ENCODE measurements around the gene SCMH1.

Gene SCMH1

DNA sequence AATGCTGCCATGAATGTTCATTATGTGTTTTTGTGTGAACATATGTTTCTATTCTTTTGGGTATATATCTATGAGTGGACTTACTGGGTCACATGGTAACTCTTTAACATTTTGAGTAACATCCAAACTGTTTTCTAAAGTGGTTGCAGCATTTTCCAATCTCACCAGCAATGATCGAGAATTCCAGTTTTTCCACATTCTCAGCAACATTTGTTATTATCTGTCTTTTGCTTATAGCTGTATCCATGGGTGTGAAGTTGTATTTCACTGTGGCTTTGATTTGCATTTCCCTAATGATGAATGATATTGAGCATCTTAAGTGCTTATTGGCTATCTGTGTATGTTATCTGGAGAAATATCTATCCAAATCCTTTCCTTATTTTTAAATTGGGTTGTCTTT lies 131.4 kb downstream of the SCMH1 start:
- Mint-ChIP-seq H3K9me3 (no peaks in the 10 kb centered on the region), H3K36me3 (peaks cover 60% of the 10 kb centered on the region), H3K4me1 (peaks cover 11% of the 10 kb centered on the region), H3K27me3 (no peaks in the 10 kb centered on the region), H3K4me3 (no peak overlapping the region), H3K27ac (no peak overlapping the region)
- no peak for ATAC-seq

GRCh38 chr1:41110286-41110685 lies 131.8 kb downstream of the SCMH1 start:
- ATAC-seq, result no peak
- Mint-ChIP-seq H3K4me1 (peaks cover 16% of the 10 kb centered on the region), H3K36me3 (peaks cover 60% of the 10 kb centered on the region), H3K4me3 (no peak overlapping the region), H3K9me3 (no peaks in the 10 kb centered on the region), H3K27me3 (no peaks in the 10 kb centered on the region), H3K27ac (no peak overlapping the region)

DNA sequence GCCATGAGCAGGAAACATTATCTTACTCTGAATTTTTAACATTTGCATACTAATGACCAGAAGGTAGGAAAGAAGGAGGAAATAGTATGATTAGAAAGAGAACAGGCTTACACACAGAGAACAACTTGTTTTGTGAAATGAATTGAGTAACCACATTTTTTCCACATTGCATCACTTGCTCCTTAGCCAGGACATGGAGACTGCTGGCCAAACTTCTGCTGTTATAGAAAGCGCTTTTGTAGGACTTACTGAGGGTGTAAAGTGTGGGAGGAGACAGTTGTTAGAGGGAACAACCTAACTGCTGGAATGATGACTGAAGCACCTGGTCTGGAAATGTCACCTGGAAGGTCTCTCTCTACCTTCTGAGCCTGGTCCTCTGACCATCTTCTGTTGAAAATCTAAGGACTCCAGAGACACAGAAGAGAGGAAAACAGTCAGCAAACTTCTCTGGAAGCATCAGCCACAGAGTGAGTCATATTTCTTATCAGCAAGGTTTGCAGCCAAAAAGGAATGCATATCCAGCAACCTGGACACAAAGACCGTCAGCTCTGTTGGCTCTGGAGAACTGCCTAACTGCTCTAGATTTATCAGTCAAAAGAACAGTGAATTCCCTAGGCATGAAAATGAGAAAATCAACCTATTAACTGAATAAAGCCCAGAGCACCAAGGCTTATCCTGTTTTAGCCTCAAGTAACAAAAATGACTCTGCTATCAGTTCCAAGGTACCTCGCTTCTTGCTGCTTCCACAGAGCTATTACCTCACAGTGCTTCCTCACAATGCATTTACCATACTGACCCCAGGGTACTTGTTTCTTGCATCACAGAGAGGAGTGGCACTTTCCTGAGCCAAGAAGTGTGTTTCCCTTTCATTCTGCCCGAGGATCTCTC lies 132.6 kb downstream of the SCMH1 start:
- H3K27me3 Mint-ChIP-seq, result no peaks in the 10 kb centered on the region
- peaks cover 59% of the 10 kb centered on the region for H3K36me3 Mint-ChIP-seq
- no peak for ATAC-seq
- peaks cover 19% of the 10 kb centered on the region for H3K4me1 Mint-ChIP-seq
- H3K27ac Mint-ChIP-seq, result no peak overlapping the region
- no peak overlapping the region for H3K4me3 Mint-ChIP-seq
- no peaks in the 10 kb centered on the region for H3K9me3 Mint-ChIP-seq

- H3K4me1 Mint-ChIP-seq, result peaks cover 27% of the 10 kb centered on the region
- no peak overlapping the region for H3K27ac Mint-ChIP-seq
- no peak for ATAC-seq
- no peak overlapping the region for H3K4me3 Mint-ChIP-seq
- H3K9me3 Mint-ChIP-seq, result no peaks in the 10 kb centered on the region
- H3K27me3 Mint-ChIP-seq, result no peaks in the 10 kb centered on the region
- peaks cover 52% of the 10 kb centered on the region for H3K36me3 Mint-ChIP-seq
Observed at GRCh38 chr1:41108696-41109275, 133.3 kb downstream of the SCMH1 start.

DNA sequence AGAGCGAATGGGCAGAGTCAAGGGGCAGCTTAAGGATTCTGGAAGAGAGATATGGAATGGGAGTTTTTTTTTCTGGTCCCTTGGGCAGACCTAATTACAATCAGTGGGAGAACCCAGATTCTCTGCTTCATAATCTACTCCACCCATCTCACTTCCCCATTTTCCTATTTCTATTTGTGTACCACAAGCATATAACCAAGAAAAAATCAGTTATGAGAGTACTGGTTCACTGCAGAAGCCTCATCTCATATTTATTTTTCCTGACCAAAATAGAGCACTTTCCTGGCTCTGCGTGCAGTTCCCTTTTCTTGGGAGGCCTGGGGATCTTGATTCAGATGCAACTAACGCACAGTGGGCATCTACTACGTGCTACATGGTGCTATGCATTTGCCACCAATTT lies 138.3 kb downstream of the SCMH1 start:
- peak; percentile 41 for ATAC-seq
- no peak overlapping the region for H3K4me3 Mint-ChIP-seq
- peaks cover 32% of the 10 kb centered on the region for H3K4me1 Mint-ChIP-seq
- no peaks in the 10 kb centered on the region for H3K27me3 Mint-ChIP-seq
- H3K9me3 Mint-ChIP-seq, result no peaks in the 10 kb centered on the region
- H3K36me3 Mint-ChIP-seq, result peaks cover 34% of the 10 kb centered on the region
- no peak overlapping the region for H3K27ac Mint-ChIP-seq

DNA sequence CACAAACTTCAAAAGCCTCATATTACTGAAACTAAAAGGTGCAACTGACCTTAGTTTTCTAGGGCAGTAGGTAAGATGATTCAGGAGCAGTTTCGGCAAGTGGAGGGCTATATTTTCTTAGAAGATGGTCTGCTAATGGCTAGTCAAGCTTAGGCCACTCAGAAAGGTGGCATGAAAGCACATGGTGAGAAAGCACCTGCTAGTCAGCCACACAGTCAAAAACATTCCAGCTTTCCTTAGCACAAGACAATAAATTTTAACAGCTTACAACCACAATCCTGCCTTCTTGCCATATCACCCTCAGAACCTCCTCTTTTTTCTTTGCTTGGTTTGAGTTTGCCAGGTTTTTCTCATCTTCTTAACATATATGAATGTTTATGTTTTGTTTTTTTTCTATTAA lies 139.5 kb downstream of the SCMH1 start:
- Mint-ChIP-seq H3K4me1 (peaks cover 32% of the 10 kb centered on the region), H3K9me3 (no peaks in the 10 kb centered on the region), H3K36me3 (peaks cover 29% of the 10 kb centered on the region), H3K27me3 (no peaks in the 10 kb centered on the region), H3K4me3 (no peak overlapping the region), H3K27ac (no peak overlapping the region)
- ATAC-seq, result no peak

- ATAC-seq, result no peak
- Mint-ChIP-seq H3K27me3 (no peaks in the 10 kb centered on the region), H3K4me1 (peaks cover 32% of the 10 kb centered on the region), H3K36me3 (peaks cover 23% of the 10 kb centered on the region), H3K9me3 (no peaks in the 10 kb centered on the region), H3K27ac (no peak overlapping the region), H3K4me3 (no peak overlapping the region)
Observed at GRCh38 chr1:41101950-41102607, 140.0 kb downstream of the SCMH1 start.

- H3K4me3 Mint-ChIP-seq, result no peak overlapping the region
- ATAC-seq, result no peak
- peaks cover 24% of the 10 kb centered on the region for H3K4me1 Mint-ChIP-seq
- peaks cover 13% of the 10 kb centered on the region for H3K36me3 Mint-ChIP-seq
- H3K27ac Mint-ChIP-seq, result no peak overlapping the region
- no peaks in the 10 kb centered on the region for H3K9me3 Mint-ChIP-seq
- H3K27me3 Mint-ChIP-seq, result no peaks in the 10 kb centered on the region
Observed at GRCh38 chr1:41101076-41101475, 141.0 kb downstream of the SCMH1 start.

- Mint-ChIP-seq H3K4me3 (no peak overlapping the region), H3K27me3 (no peaks in the 10 kb centered on the region), H3K36me3 (peaks cover 5% of the 10 kb centered on the region), H3K4me1 (peaks cover 16% of the 10 kb centered on the region), H3K9me3 (no peaks in the 10 kb centered on the region), H3K27ac (no peak overlapping the region)
- no peak for ATAC-seq
Observed at GRCh38 chr1:41100170-41100569, 141.9 kb downstream of the SCMH1 start.

- Mint-ChIP-seq H3K4me1 (peaks cover 6% of the 10 kb centered on the region), H3K36me3 (peaks cover 5% of the 10 kb centered on the region), H3K27me3 (no peaks in the 10 kb centered on the region), H3K4me3 (no peak overlapping the region), H3K9me3 (no peaks in the 10 kb centered on the region), H3K27ac (no peak overlapping the region)
- ATAC-seq, result no peak
Observed at GRCh38 chr1:41098730-41099460, 143.2 kb downstream of the SCMH1 start.

GRCh38 chr1:41097105-41097504 lies 145.0 kb downstream of the SCMH1 start:
- Mint-ChIP-seq H3K36me3 (no peaks in the 10 kb centered on the region), H3K4me3 (no peak overlapping the region), H3K4me1 (no peaks in the 10 kb centered on the region), H3K9me3 (no peaks in the 10 kb centered on the region), H3K27me3 (no peaks in the 10 kb centered on the region), H3K27ac (no peak overlapping the region)
- no peak for ATAC-seq

DNA sequence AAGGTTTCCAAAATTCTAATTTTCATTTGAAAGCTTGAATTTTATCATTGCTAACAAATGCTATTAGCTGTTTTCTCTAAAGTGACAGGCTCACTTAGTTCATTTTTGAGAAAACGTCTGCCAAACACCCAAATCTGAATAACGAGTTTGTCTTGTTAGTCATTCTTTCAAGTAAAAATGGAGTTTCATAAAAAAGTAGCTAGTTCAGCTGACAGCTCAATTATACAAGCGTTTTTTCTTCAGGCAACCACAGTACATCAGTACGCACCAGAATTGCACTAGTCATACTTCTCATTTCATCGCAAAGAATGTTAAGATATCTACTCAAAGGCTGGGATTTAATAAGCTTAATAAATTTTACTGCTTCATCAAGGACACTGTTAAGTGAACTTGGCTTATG lies 148.3 kb downstream of the SCMH1 start:
- no peak for ATAC-seq
- H3K9me3 Mint-ChIP-seq, result no peaks in the 10 kb centered on the region
- no peak overlapping the region for H3K27ac Mint-ChIP-seq

DNA sequence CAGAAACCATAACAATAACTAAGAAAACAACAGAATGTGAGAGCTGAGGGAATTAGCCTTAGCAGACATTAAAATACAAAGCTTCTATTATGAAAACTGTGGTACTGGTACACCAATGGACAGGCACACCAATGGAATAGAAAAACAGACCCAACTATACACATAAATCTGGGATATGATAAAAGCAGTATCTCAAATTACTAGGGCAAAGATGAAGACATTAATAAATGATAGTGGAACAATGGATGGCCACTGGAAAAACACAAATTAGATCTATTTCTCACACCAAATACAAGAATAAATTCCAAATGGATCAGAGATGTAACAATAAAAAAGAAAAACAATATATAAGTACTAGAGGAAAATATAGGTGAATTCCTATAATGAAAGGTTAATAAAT lies 155.2 kb downstream of the SCMH1 start:
- H3K4me3 Mint-ChIP-seq, result no peak overlapping the region
- H3K27ac Mint-ChIP-seq, result no peak overlapping the region
- H3K9me3 Mint-ChIP-seq, result no peaks in the 10 kb centered on the region
- H3K4me1 Mint-ChIP-seq, result no peaks in the 10 kb centered on the region
- H3K36me3 Mint-ChIP-seq, result peaks cover 20% of the 10 kb centered on the region
- H3K27me3 Mint-ChIP-seq, result no peaks in the 10 kb centered on the region
- no peak for ATAC-seq

More for the DNA sequence above, 148.3 kb downstream of the SCMH1 start:
- Mint-ChIP-seq H3K4me1 (no peaks in the 10 kb centered on the region), H3K27me3 (no peaks in the 10 kb centered on the region), H3K4me3 (no peak overlapping the region), H3K36me3 (peaks cover 9% of the 10 kb centered on the region)

DNA sequence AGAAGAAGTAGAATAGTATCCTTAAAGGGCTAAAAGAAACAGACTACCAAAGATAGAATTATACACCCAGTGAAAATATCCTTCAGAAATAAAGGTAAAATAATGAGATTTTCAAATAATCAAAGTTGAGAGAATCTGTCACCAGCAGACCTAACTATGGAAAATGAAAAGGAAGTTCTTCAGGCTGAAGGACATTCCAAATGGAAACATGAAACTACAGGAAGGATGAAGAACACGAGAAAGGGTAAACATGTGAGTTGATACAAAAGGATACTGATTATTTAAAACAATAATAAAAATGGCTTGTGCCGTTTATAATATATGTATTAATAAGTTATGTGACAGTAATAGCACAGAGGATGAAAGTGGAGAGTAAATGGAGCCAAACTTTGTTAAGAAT lies 163.5 kb downstream of the SCMH1 start:
- Mint-ChIP-seq H3K27ac (no peak overlapping the region), H3K4me1 (no peaks in the 10 kb centered on the region), H3K27me3 (no peaks in the 10 kb centered on the region), H3K9me3 (peaks cover 5% of the 10 kb centered on the region), H3K36me3 (peaks cover 35% of the 10 kb centered on the region), H3K4me3 (no peak overlapping the region)
- no peak for ATAC-seq

DNA sequence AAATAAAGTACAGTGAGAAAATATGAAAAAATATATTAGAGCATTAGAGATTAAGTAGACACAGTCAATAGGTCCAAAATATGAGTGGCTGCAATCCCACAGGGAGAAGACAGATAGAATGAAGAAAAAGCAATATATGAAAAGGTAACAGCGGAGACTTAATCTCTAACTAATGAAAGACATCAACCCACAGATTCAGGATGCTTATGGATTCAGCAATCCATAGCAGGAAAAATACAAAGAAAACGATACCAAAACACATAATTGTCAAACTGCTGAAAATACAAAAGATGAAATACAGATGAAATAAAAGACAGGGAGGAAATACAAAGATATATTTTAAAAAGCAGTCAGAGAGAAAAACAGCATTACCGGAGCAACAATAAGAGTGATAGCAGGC lies 163.9 kb downstream of the SCMH1 start:
- Mint-ChIP-seq H3K4me1 (no peaks in the 10 kb centered on the region), H3K36me3 (peaks cover 35% of the 10 kb centered on the region), H3K27ac (no peak overlapping the region), H3K27me3 (no peaks in the 10 kb centered on the region), H3K4me3 (no peak overlapping the region), H3K9me3 (peaks cover 5% of the 10 kb centered on the region)
- no peak for ATAC-seq

All from stimulated activated memory B cell treated with anti-CD40 and anti-IgM and Interleukin-4, amounts not matched to agents 10 μg/mL and 1 μg/mL and 100 μg/mL, for 72 hours (primary cell).